Mononuclear cell (primary cell): ENCODE measurements around the gene MXRA7. TPM values are rescaled to one million over a fixed set of nuclear protein-coding genes. Genes with fewer than 3 reads are reported as not detected.
A peak's percentile ranks its signal among the peaks of the same experiment; 100 is the strongest.

Experiments used
- H3K27me3 ChIP-seq: 2 replicates; pipeline ENCODE4 v1.6.0; 2011; ENCODE audit warnings: low read length, control low read depth; ENCODE audit not compliant: insufficient read depth
- H3K4me1 ChIP-seq: 2 replicates; pipeline ENCODE4 v1.5.1; 2011; ENCODE audit warnings: mild to moderate bottlenecking, low read length, control low read depth; ENCODE audit not compliant: insufficient read depth
- H3K4me3 ChIP-seq: 2 replicates; pipeline ENCODE4 v1.5.1; 2011; ENCODE audit warnings: mild to moderate bottlenecking, low read length, moderate library complexity
- H3K9me3 ChIP-seq: 2 replicates; pipeline ENCODE4 v1.5.1; 2011; ENCODE audit warnings: low read depth, mild to moderate bottlenecking, control low read depth, low read length
- total RNA-seq: library from RNA; depleted of rRNA; stranded (reverse); fragments of >200 nt; gene quantifications from one replicate; pipeline ENCODE4 v1.2.3, GENCODE V29; 2012

The MXRA7 gene
- total RNA-seq, 1 donor: 10.3 TPM

GRCh38 chr17:76684756-76685155 is 26.0 kb downstream of the MXRA7 start:
- H3K9me3 ChIP-seq: no peaks in the 10 kb centered on the region
- no peaks in the 10 kb centered on the region for H3K27me3 ChIP-seq
- H3K4me3 ChIP-seq: no peak overlapping the region
- peaks cover 14% of the 10 kb centered on the region for H3K4me1 ChIP-seq

GRCh38 chr17:76683921-76684745 is 26.6 kb downstream of the MXRA7 start:
- Histone ChIP-seq H3K4me3 (no peak overlapping the region), H3K9me3 (no peaks in the 10 kb centered on the region), H3K4me1 (peaks cover 16% of the 10 kb centered on the region), H3K27me3 (no peaks in the 10 kb centered on the region)

GRCh38 chr17:76683011-76683755 is 27.6 kb downstream of the MXRA7 start:
- no peaks in the 10 kb centered on the region for H3K9me3 ChIP-seq
- H3K4me3 ChIP-seq: no peak overlapping the region
- H3K27me3 ChIP-seq: no peaks in the 10 kb centered on the region
- peaks cover 26% of the 10 kb centered on the region for H3K4me1 ChIP-seq

GRCh38 chr17:76682296-76682695 is 28.5 kb downstream of the MXRA7 start:
- H3K4me3 ChIP-seq: no peak overlapping the region
- H3K27me3 ChIP-seq: no peaks in the 10 kb centered on the region
- peaks cover 34% of the 10 kb centered on the region for H3K4me1 ChIP-seq
- no peaks in the 10 kb centered on the region for H3K9me3 ChIP-seq

GRCh38 chr17:76681222-76682137 is 29.3 kb downstream of the MXRA7 start:
- Histone ChIP-seq H3K9me3 (no peaks in the 10 kb centered on the region), H3K27me3 (no peaks in the 10 kb centered on the region), H3K4me3 (no peak overlapping the region), H3K4me1 (peaks cover 34% of the 10 kb centered on the region)

GRCh38 chr17:76679239-76679638 is 31.5 kb downstream of the MXRA7 start:
- Histone ChIP-seq H3K9me3 (no peaks in the 10 kb centered on the region), H3K27me3 (no peaks in the 10 kb centered on the region), H3K4me1 (peaks cover 34% of the 10 kb centered on the region), H3K4me3 (no peak overlapping the region)

- peaks cover 34% of the 10 kb centered on the region for H3K4me1 ChIP-seq
- no peak overlapping the region for H3K4me3 ChIP-seq
- H3K27me3 ChIP-seq: no peaks in the 10 kb centered on the region
- no peaks in the 10 kb centered on the region for H3K9me3 ChIP-seq
These were observed 32.4 kb downstream of the MXRA7 start for GRCh38 chr17:76678330-76678729.

- peaks cover 36% of the 10 kb centered on the region for H3K4me1 ChIP-seq
- no peaks in the 10 kb centered on the region for H3K27me3 ChIP-seq
- no peak overlapping the region for H3K4me3 ChIP-seq
- no peaks in the 10 kb centered on the region for H3K9me3 ChIP-seq
These were observed 33.4 kb downstream of the MXRA7 start for GRCh38 chr17:76677406-76677805.

GRCh38 chr17:76676629-76677028 is 34.1 kb downstream of the MXRA7 start:
- no peaks in the 10 kb centered on the region for H3K27me3 ChIP-seq
- no peaks in the 10 kb centered on the region for H3K9me3 ChIP-seq
- peaks cover 35% of the 10 kb centered on the region for H3K4me1 ChIP-seq
- H3K4me3 ChIP-seq: no peak overlapping the region

GRCh38 chr17:76675648-76676047 is 35.1 kb downstream of the MXRA7 start:
- peaks cover 41% of the 10 kb centered on the region for H3K4me1 ChIP-seq

GRCh38 chr17:76674600-76674999 is 36.2 kb downstream of the MXRA7 start:
- Histone ChIP-seq H3K4me3 (no peak overlapping the region), H3K9me3 (no peaks in the 10 kb centered on the region), H3K27me3 (no peaks in the 10 kb centered on the region), H3K4me1 (peaks cover 42% of the 10 kb centered on the region)

More at GRCh38 chr17:76675648-76676047, 35.1 kb downstream of the MXRA7 start:
- Histone ChIP-seq H3K4me3 (no peak overlapping the region), H3K9me3 (no peaks in the 10 kb centered on the region), H3K27me3 (no peaks in the 10 kb centered on the region)

- Histone ChIP-seq H3K4me3 (no peak overlapping the region), H3K9me3 (no peaks in the 10 kb centered on the region), H3K4me1 (peaks cover 35% of the 10 kb centered on the region), H3K27me3 (no peaks in the 10 kb centered on the region)
These were observed 37.0 kb downstream of the MXRA7 start for GRCh38 chr17:76673729-76674128.

GRCh38 chr17:76672892-76673291 is 37.9 kb downstream of the MXRA7 start:
- no peaks in the 10 kb centered on the region for H3K27me3 ChIP-seq
- H3K4me3 ChIP-seq: no peak overlapping the region
- H3K4me1 ChIP-seq: peaks cover 27% of the 10 kb centered on the region
- no peaks in the 10 kb centered on the region for H3K9me3 ChIP-seq

GRCh38 chr17:76672270-76672851 is 38.4 kb downstream of the MXRA7 start:
- H3K27me3 ChIP-seq: no peaks in the 10 kb centered on the region
- H3K4me3 ChIP-seq: peak overlapping the region; percentile 75
- H3K4me1 ChIP-seq: peaks cover 22% of the 10 kb centered on the region
- H3K9me3 ChIP-seq: no peaks in the 10 kb centered on the region
